MM.1S (cell line): Measurements from ENCODE around the gene PCOLCE2.

Source experiments
- CTCF ChIP-seq: fragments of 300-600 bp; sonication (generic); IDR thresholded peaks from 2 replicates; pipeline ENCODE4 v1.5.1; 2016; ENCODE audit warnings: antibody characterized with exemption, low read length, mixed read lengths
- EZH2 ChIP-seq: fragments of 300-600 bp; sonication (generic); optimal IDR thresholded peaks from 2 replicates; pipeline ENCODE3; 2017; ENCODE audit warnings: low read depth, mild to moderate bottlenecking, antibody characterized with exemption, low read length, mixed read lengths
- EZH2phosphoT487 ChIP-seq: fragments of 300-600 bp; sonication (generic); IDR thresholded peaks from 2 replicates; pipeline ENCODE4 v1.6.1; 2018; ENCODE audit warnings: antibody characterized with exemption, low read length

GRCh38 chr3:142902356-142902755 lies 13.5 kb upstream of the PCOLCE2 start:
- TF ChIP-seq CTCF (no peak), EZH2 (no peak), EZH2phosphoT487 (no peak)
